ENCODE measurements around the gene MYO16. TPM values are rescaled to one million over a fixed set of nuclear protein-coding genes. Genes with fewer than 3 reads are reported as not detected.
A peak's percentile ranks its signal among the peaks of the same experiment; 100 is the strongest.

Gene MYO16
- total RNA-seq, 1 donor from 2014 or later = 0.03 TPM

- DNase-seq (ENCODE audit: low read depth) = no peak
Measured at GRCh38 chr13:109224033-109224432, 594.6 kb downstream of the MYO16 start.

DNA sequence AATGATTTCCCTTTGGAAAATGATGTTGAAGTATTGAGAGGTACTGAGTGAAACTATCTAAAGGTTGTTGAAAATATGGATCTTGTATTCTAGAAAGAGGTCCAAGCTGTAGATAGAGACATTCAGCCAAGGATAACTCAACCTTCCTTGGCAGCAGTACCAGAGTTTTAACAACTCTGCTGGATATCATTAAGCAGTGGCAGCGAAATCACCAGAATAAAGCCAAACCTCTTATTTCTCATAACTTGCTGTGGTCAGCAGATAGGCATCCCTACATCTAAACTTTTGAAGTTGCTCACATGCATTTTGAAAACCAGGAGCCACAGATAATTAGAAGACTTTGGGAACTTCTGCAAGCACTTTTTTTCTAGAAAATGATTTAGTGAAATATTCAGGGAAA lies 597.2 kb downstream of the MYO16 start:
- no peak for DNase-seq (ENCODE audit: low read depth)

DNA sequence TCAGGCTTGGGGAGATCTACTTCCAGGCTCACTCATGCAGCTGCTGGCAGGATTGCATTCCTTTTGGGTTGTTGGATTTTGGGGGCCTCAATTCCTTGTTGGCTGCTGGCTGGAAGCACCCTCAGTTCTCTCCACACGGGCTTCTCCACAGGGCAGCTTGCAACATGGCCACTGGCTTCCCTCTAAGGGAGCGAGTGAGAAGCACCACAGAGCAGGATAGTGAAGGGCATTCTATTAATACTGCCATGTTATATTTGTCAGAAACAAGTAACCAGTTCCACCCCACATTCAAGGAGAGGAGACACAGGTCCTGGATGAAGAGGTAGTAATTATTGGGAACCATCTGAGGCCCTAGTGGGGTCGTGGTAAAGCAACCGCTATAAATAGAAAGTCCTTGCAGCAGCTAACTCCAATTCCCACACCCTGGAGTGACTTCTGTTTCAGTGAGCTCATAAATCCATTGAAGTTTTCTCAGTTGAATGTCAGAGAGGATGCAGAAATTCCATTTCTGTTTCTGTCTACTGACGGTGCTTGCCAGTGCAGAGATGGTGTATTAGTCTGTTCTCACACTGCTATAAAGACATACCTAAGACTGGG lies 598.0 kb downstream of the MYO16 start:
- peak; percentile 57 for DNase-seq (ENCODE audit: low read depth)

GRCh38 chr13:109228211-109228610 lies 598.8 kb downstream of the MYO16 start:
- DNase-seq (ENCODE audit: low read depth) = no peak

DNA sequence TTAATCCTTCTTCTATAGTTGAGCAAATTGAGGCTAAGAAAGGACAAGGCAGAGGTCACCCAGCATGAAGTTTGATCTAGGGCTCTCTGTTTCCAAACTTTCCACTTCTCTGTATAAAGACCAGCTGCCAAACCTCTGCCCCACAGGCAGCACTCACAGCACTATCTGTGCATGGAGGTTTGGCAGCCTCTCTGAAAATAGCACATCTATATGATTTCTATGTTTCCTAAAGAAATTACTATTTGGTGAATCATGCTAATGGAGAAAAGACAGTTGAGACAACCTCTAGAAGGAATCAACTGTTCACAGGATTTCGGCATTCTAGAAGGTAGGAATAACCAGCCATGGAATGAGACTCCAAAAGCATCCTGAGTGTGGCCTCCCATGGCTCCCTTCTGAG lies 602.5 kb downstream of the MYO16 start:
- no peak for DNase-seq (ENCODE audit: low read depth)

GRCh38 chr13:109233293-109233692 lies 603.9 kb downstream of the MYO16 start:
- no peak for DNase-seq (ENCODE audit: low read depth)

DNA sequence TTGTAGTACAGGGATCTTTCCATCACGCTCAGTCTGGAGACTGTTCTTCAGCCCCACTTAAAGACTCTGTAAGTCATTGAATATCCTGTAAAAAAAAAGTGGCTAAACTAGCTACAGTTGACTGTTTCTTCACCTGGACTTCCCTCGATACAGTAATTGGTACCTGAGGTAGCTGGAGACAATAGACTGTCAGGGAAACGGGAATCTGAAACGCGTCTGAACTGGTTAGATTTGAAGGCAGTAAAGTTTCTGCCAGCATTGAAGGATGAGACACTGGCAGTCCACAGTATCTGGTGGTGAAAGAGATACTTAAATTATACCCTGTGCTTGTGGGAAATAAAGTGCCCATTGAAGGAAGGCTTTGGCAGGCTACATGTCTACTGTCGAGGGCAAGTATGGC lies 606.5 kb downstream of the MYO16 start:
- DNase-seq (ENCODE audit: low read depth) = no peak

DNA sequence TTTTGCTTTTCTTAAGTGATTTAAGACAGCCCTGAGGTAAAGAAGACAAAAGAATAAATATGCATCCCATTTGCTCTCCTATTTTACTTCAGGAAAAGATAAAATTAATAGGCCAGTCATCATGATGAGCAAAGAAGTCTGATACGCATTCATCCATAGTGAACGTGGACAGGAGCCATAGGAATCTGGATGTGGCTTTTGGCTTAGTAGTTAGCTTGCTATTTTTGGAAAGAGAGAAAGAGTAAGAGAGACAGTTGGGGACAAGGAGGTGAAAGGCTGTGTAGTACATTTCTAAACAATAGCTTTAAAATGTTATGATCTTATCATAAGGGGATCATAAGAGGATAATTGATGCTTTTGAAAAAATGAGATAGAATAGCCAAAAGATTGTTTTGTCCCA lies 611.7 kb downstream of the MYO16 start:
- peak; percentile 54 for DNase-seq (ENCODE audit: low read depth)

- DNase-seq (ENCODE audit: low read depth) = peak; percentile 97
Measured at GRCh38 chr13:109243311-109243951, 614.0 kb downstream of the MYO16 start.

- no peak for DNase-seq (ENCODE audit: low read depth)
Measured at GRCh38 chr13:109244566-109244965, 615.2 kb downstream of the MYO16 start.

GRCh38 chr13:109246001-109246400 lies 616.6 kb downstream of the MYO16 start:
- no peak for DNase-seq (ENCODE audit: low read depth)

DNA sequence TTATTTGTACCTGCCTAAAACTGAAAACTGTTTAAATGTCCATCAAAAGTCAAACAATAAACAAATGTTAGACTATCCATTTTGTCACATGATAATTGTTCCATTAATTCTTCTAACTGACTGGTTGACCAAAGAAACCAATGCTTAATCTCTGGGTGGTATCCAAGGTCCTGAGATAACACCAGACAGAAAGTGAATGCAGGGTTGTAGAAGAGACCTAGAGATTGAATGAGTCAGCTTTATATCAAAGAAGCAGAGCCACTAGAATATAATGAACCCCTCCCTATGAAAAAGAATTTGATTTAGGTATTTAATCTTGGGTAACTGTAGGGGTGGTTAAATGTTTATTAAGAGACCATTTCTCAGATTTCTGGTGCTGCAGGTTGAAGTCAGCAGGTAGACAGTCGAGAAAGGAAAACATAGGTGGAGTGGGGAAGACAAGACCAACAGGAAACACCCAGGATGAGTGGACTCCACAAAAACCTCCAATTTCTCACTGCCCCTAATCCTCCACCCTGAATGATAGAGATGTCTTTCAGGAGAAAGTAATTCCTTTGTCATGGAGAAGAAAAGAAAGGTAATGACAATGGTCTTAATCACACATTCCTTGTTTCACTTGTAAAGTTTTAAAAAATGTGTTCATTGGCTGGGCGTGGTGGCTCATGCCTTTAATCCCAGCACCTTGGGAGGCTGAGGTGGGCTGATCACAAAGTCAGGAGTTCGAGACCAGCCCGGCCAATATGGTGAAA lies 620.5 kb downstream of the MYO16 start:
- peak; percentile 40 for DNase-seq (ENCODE audit: low read depth)

- DNase-seq (ENCODE audit: low read depth) = no peak
Measured at GRCh38 chr13:109251956-109252355, 622.5 kb downstream of the MYO16 start.

GRCh38 chr13:109253316-109253715 lies 623.9 kb downstream of the MYO16 start:
- peak; percentile 58 for DNase-seq (ENCODE audit: low read depth)

DNA sequence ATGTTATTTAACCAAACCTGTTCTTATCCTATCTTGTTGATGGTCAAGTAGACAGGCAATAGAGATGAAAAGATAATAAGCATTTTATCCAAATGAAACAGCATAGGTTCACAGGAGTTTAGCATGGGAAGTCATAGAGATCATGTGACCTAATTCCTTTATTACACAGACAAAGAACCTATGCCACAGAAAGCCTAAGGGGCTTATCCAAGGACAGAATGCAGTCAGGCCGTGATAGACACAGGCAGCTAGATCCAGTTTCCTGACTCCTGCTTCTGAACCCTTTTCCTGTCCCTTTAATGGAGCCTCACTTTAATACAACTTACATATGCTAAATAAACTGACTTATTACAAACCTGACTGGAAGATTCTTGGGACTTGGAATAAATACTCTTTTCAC lies 624.9 kb downstream of the MYO16 start:
- DNase-seq (ENCODE audit: low read depth) = no peak

GRCh38 chr13:109255141-109255856 lies 625.9 kb downstream of the MYO16 start:
- no peak for DNase-seq (ENCODE audit: low read depth)

DNA sequence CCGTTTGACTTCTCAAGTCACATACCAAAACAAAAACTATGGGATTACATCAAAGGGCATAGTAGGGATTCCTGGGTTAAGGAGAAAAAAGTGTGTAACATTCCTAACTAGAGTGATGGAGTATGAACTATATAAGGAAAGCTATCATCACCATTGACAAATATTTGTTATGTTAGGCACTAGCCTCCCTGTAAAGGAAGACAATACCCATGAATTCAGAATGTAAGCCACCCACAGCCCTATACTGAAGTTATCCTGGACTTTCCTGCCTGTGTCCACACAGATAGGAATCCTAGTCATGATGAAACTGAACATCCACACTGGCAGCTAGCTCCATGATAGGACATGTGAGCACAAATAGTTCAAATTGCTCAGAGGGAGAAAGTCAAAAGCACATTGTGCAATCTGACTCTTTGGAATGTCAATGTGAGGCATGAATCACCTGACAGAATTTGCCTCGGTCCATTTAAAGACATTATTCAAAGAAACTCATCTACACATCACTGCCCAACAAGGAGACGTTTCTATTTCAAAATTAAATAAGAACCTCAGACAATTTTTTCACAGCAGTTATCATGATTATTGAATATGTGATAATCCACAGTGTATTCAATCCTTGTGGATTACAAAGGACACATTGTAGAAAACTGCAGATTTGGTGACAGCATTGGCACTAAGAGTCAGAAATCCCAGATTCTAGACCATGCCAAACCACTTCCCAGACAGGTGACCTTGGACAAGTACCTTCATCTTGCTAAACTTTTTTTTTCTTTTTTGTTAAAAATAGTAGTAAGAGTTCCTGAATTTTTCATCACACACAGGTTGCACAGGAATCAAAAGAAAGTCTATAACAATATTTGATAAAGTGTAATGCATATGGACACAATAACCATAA lies 627.7 kb downstream of the MYO16 start:
- DNase-seq (ENCODE audit: low read depth) = peak; percentile 94
